VCaP (cell line): Measurements from ENCODE around the gene ICAM2.

Source experiments
- H3K27ac ChIP-seq: fragments of 450-650 bp; 2 replicates; pipeline ENCODE4 v1.5.1; 2017
- TF ChIP-seq, protein P1 (sequence below): fragments of 450-650 bp; conservative IDR thresholded peaks from 2 replicates; pipeline ENCODE4 v1.5.1; 2017; ENCODE audit warnings: mild to moderate bottlenecking, moderate library complexity

Gene ICAM2

GRCh38 chr17:64002658-64003525 is 17.5 kb downstream of the ICAM2 start:
- TF ChIP-seq, protein P1, sequence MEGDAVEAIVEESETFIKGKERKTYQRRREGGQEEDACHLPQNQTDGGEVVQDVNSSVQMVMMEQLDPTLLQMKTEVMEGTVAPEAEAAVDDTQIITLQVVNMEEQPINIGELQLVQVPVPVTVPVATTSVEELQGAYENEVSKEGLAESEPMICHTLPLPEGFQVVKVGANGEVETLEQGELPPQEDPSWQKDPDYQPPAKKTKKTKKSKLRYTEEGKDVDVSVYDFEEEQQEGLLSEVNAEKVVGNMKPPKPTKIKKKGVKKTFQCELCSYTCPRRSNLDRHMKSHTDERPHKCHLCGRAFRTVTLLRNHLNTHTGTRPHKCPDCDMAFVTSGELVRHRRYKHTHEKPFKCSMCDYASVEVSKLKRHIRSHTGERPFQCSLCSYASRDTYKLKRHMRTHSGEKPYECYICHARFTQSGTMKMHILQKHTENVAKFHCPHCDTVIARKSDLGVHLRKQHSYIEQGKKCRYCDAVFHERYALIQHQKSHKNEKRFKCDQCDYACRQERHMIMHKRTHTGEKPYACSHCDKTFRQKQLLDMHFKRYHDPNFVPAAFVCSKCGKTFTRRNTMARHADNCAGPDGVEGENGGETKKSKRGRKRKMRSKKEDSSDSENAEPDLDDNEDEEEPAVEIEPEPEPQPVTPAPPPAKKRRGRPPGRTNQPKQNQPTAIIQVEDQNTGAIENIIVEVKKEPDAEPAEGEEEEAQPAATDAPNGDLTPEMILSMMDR: no peak
- H3K27ac ChIP-seq: no peak overlapping the region

DNA sequence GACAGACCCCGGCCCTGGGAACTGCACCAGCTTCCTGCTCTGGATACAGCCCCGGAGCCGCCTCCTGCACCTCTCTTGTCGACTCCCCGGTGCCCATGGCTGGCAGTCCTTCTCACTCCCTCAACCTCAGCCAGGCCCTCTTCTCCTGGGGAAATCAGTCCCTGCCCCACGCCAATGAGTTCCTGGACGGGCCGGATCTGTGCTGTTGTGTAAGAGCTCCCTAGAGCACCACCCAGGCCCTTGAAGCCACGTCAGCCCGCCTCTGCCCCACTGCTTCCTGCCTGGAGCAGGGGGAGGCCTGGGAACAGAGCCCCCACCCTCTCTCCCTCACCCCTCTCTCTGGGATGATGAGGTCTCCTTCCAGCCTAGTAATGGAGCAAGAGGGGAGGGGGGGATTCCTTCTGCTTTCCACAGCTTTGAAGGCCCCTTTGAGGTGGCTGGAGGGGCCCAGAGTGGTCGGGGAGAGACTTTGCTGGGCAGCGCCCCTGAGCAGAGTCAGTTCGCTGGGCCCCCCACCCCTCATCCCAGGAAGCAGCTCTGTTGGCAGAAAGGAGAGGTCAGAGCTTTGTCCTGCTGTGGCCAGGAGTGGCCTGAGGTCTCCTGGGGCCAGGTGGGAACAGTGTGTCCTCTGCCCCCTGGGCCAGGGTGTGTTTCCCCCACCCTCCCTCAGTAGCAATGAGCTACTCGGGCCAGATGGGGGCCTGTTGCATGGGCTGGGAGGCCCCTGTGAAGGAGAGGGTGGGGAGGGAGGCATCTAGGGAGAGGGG is 18.5 kb downstream of the ICAM2 start:
- TF ChIP-seq, protein P1: no peak

GRCh38 chr17:64001091-64001579 is 19.3 kb downstream of the ICAM2 start:
- H3K27ac ChIP-seq: no peak overlapping the region
- TF ChIP-seq, protein P1: no peak

More for the DNA sequence above, 18.5 kb downstream of the ICAM2 start:
- no peak overlapping the region for H3K27ac ChIP-seq

- TF ChIP-seq, protein P1: no peak
- no peak overlapping the region for H3K27ac ChIP-seq
Measured at GRCh38 chr17:63999680-64000531, 20.5 kb downstream of the ICAM2 start.

GRCh38 chr17:63998721-63999679 is 21.4 kb downstream of the ICAM2 start:
- TF ChIP-seq, protein P1: no peak
- no peak overlapping the region for H3K27ac ChIP-seq

- H3K27ac ChIP-seq: no peak within 1 kb of the TSS
Measured at GRCh38 chr17:63998050-63998720, 22.2 kb downstream of the ICAM2 start, which contains the start of gene PRR29. Gene PRR29 (plus strand): TSS chr17:63998351. CDS start chr17:63998365, 14 bp downstream.

More at GRCh38 chr17:63998050-63998720, 22.2 kb downstream of the ICAM2 start, which contains the start of gene PRR29:
- TF ChIP-seq, protein P1: no peak
